ENCODE data around the gene MN1. TPM values are rescaled to one million over a fixed set of nuclear protein-coding genes. Genes with fewer than 3 reads are reported as not detected.

The MN1 gene
- total and polyA plus RNA-seq, 2 of the 8 experiments (the other 6 are each of a cell fraction or from before 2014, with no cell fraction given) = 3.1 to 4.9 TPM

DNA sequence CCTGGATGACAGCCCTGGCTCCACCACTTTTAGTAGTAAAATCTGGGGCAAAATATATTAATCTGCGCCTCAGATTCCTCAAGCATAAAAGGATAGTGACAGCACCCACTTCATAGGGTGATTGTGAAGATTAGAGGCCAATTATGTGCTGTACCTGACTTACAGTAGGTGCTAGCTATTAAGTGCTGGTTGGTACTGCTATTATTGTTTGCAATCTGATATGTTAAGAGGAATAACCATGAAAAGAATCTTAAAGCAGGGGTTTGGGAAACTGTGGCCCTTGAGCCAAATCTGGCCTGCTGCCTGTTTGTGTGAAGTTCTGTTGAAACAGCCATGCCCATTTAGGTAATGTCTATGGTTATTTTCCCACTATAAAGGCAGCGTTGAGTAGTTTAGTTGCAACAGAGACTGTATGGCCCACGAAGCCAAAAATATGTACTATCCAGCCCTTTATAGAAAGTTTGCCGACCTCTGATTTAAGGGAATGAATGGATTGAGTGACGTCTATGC lies 44.7 kb upstream of the MN1 start:
- peaks cover 0 to 18% (median 0%) of the 10 kb centered on the region in 4 experiments; a peak in 3 of 8 replicates for H3K36me3 ChIP-seq (ENCODE audit: control insufficient read depth in 2 of 4, insufficient read depth in 4 of 4, low read length in 3 of 4)
- H3K27me3 ChIP-seq (replicated peaks in 1 of 4; ENCODE audit: control insufficient read depth in 3 of 4, extremely low read depth in 1 of 4, insufficient read depth in 3 of 4, low read length in 3 of 4) = no peaks in the 10 kb centered on the region
- ChIA-PET POLR2A (ENCODE audit: partially characterized antibody) (no interaction called here), CTCF (ENCODE audit: partially characterized antibody) (no interaction called here)
- no peaks in the 10 kb centered on the region for H3K9me3 ChIP-seq (ENCODE audit: insufficient read depth in 2 of 2, low read depth in 1 of 2, low read length in 1 of 2)
- no peak overlapping the region for H2BK120ac ChIP-seq (replicated peaks; ENCODE audit: low read depth, low read length)
- no peak overlapping the region for H2AK5ac ChIP-seq (ENCODE audit: low read depth, low read length)
- FAIRE-seq = no peak
- H3K56ac ChIP-seq (replicated peaks; ENCODE audit: insufficient read length, low read depth, low read length) = no peak overlapping the region
- no peak overlapping the region for H4K5ac ChIP-seq (ENCODE audit: insufficient read length, low read depth, low read length)
- no peak overlapping the region for H3K18ac ChIP-seq (ENCODE audit: extremely low read depth, low read length)
- whole genome bisulfite sequencing, 2 experiments (ENCODE audit: extremely low coverage in 1 of 2, insufficient coverage in 1 of 2, insufficient read length in 1 of 2, insufficient replicate concordance in 2 of 2, low coverage in 1 of 2, low lambda C conversion rate in 2 of 2, missing lambda C conversion rate in 1 of 2) = 96% methylated on average over 5 of the region's 5 CpGs; no CpG with 5 or more reads in 1 of the 2 experiments
- H3K9ac ChIP-seq (replicated peaks in 1 of 4; ENCODE audit: extremely low read depth in 1 of 4, low read depth in 3 of 4, low read length in 3 of 4) = no peak overlapping the region
- DNase-seq (ENCODE audit: low read depth in 1 of 2, low spot score in 2 of 2) = peak in 1 of 2 experiments; percentile 29
- no peak overlapping the region for H2BK15ac ChIP-seq (ENCODE audit: low read length)
- H3K23ac ChIP-seq (ENCODE audit: insufficient read length) = no peak overlapping the region
- H3K4me1 ChIP-seq (replicated peaks in 1 of 4; ENCODE audit: control insufficient read depth in 3 of 4, insufficient read depth in 4 of 4, low read length in 3 of 4) = peaks cover 7 to 30% (median 20%) of the 10 kb centered on the region in 4 experiments
- H3K27ac ChIP-seq (ENCODE audit: low read depth, low read length) = no peak overlapping the region
- no peak overlapping the region for H4K8ac ChIP-seq (ENCODE audit: extremely low read depth, insufficient read depth, low read length)
- H2BK5ac ChIP-seq (ENCODE audit: low read depth, low read length) = no peak overlapping the region
- no peak overlapping the region for H2BK20ac ChIP-seq (ENCODE audit: low read length)
- no peak overlapping the region for H3K4me3 ChIP-seq (ENCODE audit: extremely low read depth in 1 of 4, insufficient read depth in 2 of 4, low read depth in 3 of 4, low read length in 4 of 4)
- no peak overlapping the region for H2BK12ac ChIP-seq (ENCODE audit: low read depth, low read length)
- no peak overlapping the region for H3K4ac ChIP-seq (replicated peaks; ENCODE audit: insufficient read length, low read depth, low read length)
- TF ChIP-seq PHF8 (conservative IDR thresholded peaks at IDR 0.05; ENCODE audit: low read depth, low read length) (no peak), GABPA (IDR thresholded peaks at IDR 0.05; ENCODE audit: borderline replicate concordance, insufficient read depth, low read length) (no peak), TAF1 (IDR thresholded peaks at IDR 0.05; ENCODE audit: low read depth, low read length) (no peak), SIRT6 (IDR thresholded peaks at IDR 0.05; ENCODE audit: low read length) (no peak), RAD21 (IDR thresholded peaks at IDR 0.05 in 1 of 2, conservative IDR thresholded peaks at IDR 0.05 in 1 of 2; ENCODE audit: low read depth in 2 of 2, low read length in 2 of 2) (no peak), MAFK (IDR thresholded peaks at IDR 0.05; ENCODE audit: low read depth, low read length) (no peak), CHD1 (IDR thresholded peaks at IDR 0.05; ENCODE audit: low read depth, low read length) (no peak), NRF1 (IDR thresholded peaks at IDR 0.05; ENCODE audit: low read depth, low read length) (no peak), ASH2L (IDR thresholded peaks at IDR 0.05; ENCODE audit: low read length) (no peak), HDAC2 (IDR thresholded peaks at IDR 0.05; ENCODE audit: borderline replicate concordance in 1 of 2, low read depth in 2 of 2, low read length in 2 of 2) (no peak), CREB1 (IDR thresholded peaks at IDR 0.05) (no peak)
- no peak overlapping the region for H3K14ac ChIP-seq (ENCODE audit: insufficient read length)
- no peaks in the 10 kb centered on the region; the same call in 1 of the 2 replicates for H3K79me1 ChIP-seq (ENCODE audit: low read depth, low read length)
- no peak overlapping the region for H4K91ac ChIP-seq (replicated peaks; ENCODE audit: insufficient read length, low read length)
- H3K79me2 ChIP-seq (ENCODE audit: control insufficient read depth in 1 of 2, insufficient read depth in 2 of 2, low read length in 2 of 2) = no peaks in the 10 kb centered on the region
- H2AFZ ChIP-seq (ENCODE audit: low read length) = no peak overlapping the region
- no peaks in the 10 kb centered on the region; the same call in 1 of the 2 replicates for H3K23me2 ChIP-seq (ENCODE audit: low read depth, low read length)
- no peak overlapping the region for H3K4me2 ChIP-seq (ENCODE audit: insufficient read depth in 1 of 2, low read depth in 2 of 2, low read length in 2 of 2)
- H4K20me1 ChIP-seq (replicated peaks in 1 of 2; ENCODE audit: control insufficient read depth in 1 of 2, insufficient read depth in 2 of 2, low read length in 2 of 2) = peaks cover 0 to 1% of the 10 kb centered on the region in 2 experiments
